Pancreas (tissue), 10 donors: ENCODE results near the gene CCBE1. TPM values are rescaled to one million over a fixed set of nuclear protein-coding genes. Genes with fewer than 3 reads are reported as not detected.

Experiments used
- ATAC-seq, 4 donors: fragments of 200-7000 bp; cut with Tn5 transposase; one replicate each; pipeline versions ENCODE4 v1.8.0 to v1.9.1; 2020; ENCODE audit warnings: mild to moderate bottlenecking in 4 of 4, moderate library complexity in 4 of 4
- DNase-seq, 6 donors: peaks; one replicate each; pipeline ENCODE4 v3.0.0-alpha.2; 2020
- FAIRE-seq: peaks from 2 replicates; lab custom pipeline; 2012; peaks lifted over from hg19 to GRCh38; lab: Jason Lieb, UNC
- H3K27ac ChIP-seq, 4 donors: fragments of 200-600 bp; sonication (generic); 1 replicate in 3 of 4; 2 replicates in 1 of 4; pipeline versions ENCODE4 v1.5.0 to v1.8.0; 2020
- H3K27me3 ChIP-seq, 4 donors: fragments of 200-600 bp; one replicate each; pipeline ENCODE4 v1.8.0; 2021
- H3K36me3 ChIP-seq, 3 donors: fragments of 200-600 bp; sonication (generic) in 1 of 3; one replicate each; pipeline versions ENCODE4 v1.5.0 to v1.8.0; 2020 to 2021
- H3K4me1 ChIP-seq, 3 donors: fragments of 200-600 bp; one replicate each; pipeline ENCODE4 v1.8.0; 2021
- H3K4me3 ChIP-seq, 4 donors: fragments of 200-600 bp; sonication (generic) in 2 of 4; one replicate each; pipeline versions ENCODE4 v1.5.0 to v1.8.0; 2020 to 2021
- H3K9me3 ChIP-seq, 4 donors: fragments of 200-600 bp; one replicate each; pipeline ENCODE4 v1.8.0; 2021
- WGBS, 2 donors: extraction: QIAGEN DNeasy Blood & Tissue Kit; methylation state at CpG; one replicate each; pipeline ENCODE4 v1.1.7; 2013; 5-methylcytosine and 5-hydroxymethylcytosine counted together
- intact Hi-C, 3 donors: fragments of 100-400 bp; cut with DNase I; formaldehyde crosslinking; loops; one replicate each; pipeline versions ENCODE4 v1.11.1 to v1.14.2; 2022
- polyA plus RNA-seq, 2 donors: library from polyadenylated mRNA; stranded (reverse); fragments of 200-250 nt; gene quantifications; one replicate each; pipeline ENCODE4 v1.2.3, GENCODE V29; 2013
- total RNA-seq, 6 donors: library from RNA; stranded (reverse); fragmentation: NEBNext Ultra II Directional in 4 of 6; extraction: Animal tissue kit (Norgen Biotek cat#: 25700) in 4 of 6; gene quantifications; one replicate each; pipeline versions ENCODE4 v1.2.1 to v1.2.4, GENCODE V29; 2021 to 2023
- TF ChIP-seq, protein P1 (sequence below), 4 donors: fragments of 200-600 bp; sonication (generic) in 3 of 4; IDR thresholded peaks; one replicate each; pipeline versions ENCODE4 v1.5.0 to v1.8.0; 2021; ENCODE audit warnings: antibody characterized with exemption in 4 of 4
- donor health status: healthy with polysubstance abuse.
- donor health status: DM: no; HTN: no; CAD: no; lungs with moderate emphysema.
- donor health status: DM: no; HTN: no; CAD: no.
- donor health status: control.
- donor health status: control.
- donor health status: Bipolar disorder and iron deficiency.
- donor health status: DM: yes; HTN: yes; CAD: no.
- donor health status: DM: no; HTN: no; CAD: no.
- donor health status: DM: no; HTN: no; CAD: no.
- donor health status: DM: yes; HTN: yes; CAD: no.

CCBE1 gene
- total and polyA plus RNA-seq, 8 donors = 0.08 to 1.5 (median 0.59) TPM

DNA sequence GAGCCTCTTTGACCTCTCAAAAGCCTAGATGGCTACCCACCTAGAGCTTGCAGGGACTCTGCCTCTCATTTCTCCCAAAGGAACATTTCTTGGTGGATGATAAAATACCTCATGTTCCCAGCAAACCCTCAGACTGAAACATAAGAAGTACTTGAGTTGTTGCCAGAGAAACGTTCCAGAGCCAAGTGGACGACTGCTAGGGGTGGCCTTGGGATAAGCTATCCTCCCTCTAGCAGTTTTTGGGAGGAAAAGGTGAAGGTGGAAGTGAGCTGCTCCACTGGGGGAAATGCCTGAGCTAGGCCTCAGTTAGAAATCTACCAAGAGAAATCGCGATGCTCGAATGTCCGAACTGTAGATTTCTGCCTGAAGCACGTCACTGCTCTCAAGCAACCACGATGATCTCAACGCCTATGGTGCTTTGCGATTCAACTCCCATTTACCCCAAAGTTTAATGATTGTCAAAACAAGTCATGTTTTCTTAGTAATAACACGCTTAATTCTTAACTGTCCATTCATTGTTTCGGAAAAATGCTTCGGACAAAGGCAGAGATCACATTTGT, 91.5 kb downstream of the CCBE1 start:
- Histone ChIP-seq H3K27ac (no peak overlapping the region), H3K27me3 (no peaks in the 10 kb centered on the region), H3K36me3 (no peaks in the 10 kb centered on the region), H3K9me3 (no peaks in the 10 kb centered on the region), H3K4me1 (no peaks in the 10 kb centered on the region), H3K4me3 (no peak overlapping the region)
- TF ChIP-seq, protein P1, sequence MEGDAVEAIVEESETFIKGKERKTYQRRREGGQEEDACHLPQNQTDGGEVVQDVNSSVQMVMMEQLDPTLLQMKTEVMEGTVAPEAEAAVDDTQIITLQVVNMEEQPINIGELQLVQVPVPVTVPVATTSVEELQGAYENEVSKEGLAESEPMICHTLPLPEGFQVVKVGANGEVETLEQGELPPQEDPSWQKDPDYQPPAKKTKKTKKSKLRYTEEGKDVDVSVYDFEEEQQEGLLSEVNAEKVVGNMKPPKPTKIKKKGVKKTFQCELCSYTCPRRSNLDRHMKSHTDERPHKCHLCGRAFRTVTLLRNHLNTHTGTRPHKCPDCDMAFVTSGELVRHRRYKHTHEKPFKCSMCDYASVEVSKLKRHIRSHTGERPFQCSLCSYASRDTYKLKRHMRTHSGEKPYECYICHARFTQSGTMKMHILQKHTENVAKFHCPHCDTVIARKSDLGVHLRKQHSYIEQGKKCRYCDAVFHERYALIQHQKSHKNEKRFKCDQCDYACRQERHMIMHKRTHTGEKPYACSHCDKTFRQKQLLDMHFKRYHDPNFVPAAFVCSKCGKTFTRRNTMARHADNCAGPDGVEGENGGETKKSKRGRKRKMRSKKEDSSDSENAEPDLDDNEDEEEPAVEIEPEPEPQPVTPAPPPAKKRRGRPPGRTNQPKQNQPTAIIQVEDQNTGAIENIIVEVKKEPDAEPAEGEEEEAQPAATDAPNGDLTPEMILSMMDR (IDR thresholded peaks at IDR 0.05) = no peak
- no peak for ATAC-seq
- DNase-seq = no peak
- no peak for FAIRE-seq
- intact Hi-C loops = no loop called here
- WGBS, 2 donors = 72 to 75% methylated on average over 13 of the region's 13 CpGs

DNA sequence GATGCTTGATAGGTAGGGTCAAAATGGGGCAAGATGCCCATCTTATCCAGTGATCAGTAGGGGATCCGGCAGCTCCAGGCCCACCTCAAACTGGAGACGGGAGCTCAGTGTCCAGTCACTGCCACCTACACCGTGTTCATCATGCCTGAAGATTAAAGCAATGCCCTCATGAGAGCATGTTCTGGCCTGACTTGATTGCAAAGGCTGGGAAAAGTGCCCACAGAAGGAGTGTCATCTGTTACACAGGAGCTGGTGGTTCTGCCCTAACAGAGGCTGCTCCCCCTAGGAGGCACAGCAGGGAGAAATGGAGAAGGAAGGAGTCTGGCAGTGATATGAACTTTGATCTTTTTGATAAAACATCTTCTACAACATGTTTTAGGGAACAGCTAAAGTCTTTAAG, 92.3 kb downstream of the CCBE1 start:
- FAIRE-seq = no peak
- intact Hi-C loops = no loop called here
- WGBS, 2 donors = 86 to 90% methylated on average over 3 of the region's 3 CpGs
- TF ChIP-seq, protein P1 (IDR thresholded peaks at IDR 0.05) = no peak
- no peak for DNase-seq
- Histone ChIP-seq H3K27ac (no peak overlapping the region), H3K4me1 (no peaks in the 10 kb centered on the region), H3K36me3 (no peaks in the 10 kb centered on the region), H3K4me3 (no peak overlapping the region), H3K27me3 (no peaks in the 10 kb centered on the region), H3K9me3 (no peaks in the 10 kb centered on the region)
- ATAC-seq = no peak

DNA sequence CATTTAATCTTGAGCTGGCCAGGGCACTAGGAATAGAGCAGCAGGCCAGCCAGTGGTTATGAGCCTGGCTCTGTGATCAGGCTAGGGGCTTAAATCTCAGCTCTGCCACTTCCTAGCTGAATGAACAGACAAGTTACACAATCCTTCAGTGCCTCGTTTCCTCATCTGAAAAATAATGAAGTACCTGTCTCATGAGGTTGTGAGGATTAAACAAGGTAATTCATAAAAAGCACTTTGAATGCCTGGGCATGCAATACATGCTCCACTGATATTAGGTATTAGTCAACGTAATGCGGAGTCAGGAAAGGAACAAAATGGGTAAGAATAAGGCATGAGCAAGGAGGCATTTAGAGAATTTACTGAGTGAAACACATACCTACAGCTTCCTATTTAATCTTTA, 100.2 kb downstream of the CCBE1 start:
- no peaks in the 10 kb centered on the region for H3K4me1 ChIP-seq
- no peak for DNase-seq
- TF ChIP-seq, protein P1 (IDR thresholded peaks at IDR 0.05) = no peak
- no peaks in the 10 kb centered on the region for H3K36me3 ChIP-seq
- FAIRE-seq = no peak
- no peak for ATAC-seq
- H3K4me3 ChIP-seq = no peak overlapping the region
- intact Hi-C loops = no loop called here
- no peak overlapping the region for H3K27ac ChIP-seq
- H3K27me3 ChIP-seq = no peaks in the 10 kb centered on the region
- no peaks in the 10 kb centered on the region for H3K9me3 ChIP-seq
- WGBS, 2 donors = 62 to 72% methylated on average over 3 of the region's 3 CpGs

DNA sequence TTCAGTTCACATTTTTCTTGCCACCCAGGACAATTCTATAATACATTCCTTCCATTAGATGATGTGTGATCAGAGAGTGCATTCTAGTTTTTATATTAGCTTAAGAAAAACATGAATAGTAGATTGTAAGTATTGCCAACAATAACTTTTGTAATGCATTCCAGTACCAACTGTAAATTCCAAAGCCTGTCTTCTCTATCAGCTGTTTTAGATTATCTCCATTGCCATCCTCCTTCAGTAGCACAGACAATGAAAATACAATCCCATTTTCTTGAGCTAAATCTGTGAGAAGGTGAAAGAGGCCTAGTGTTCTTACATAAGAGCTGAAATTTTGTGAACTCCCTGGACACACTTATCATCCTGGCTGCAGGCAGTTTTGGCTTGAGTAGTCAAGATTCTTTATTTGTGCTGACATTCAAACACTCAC, 103.9 kb downstream of the CCBE1 start:
- FAIRE-seq = no peak

DNA sequence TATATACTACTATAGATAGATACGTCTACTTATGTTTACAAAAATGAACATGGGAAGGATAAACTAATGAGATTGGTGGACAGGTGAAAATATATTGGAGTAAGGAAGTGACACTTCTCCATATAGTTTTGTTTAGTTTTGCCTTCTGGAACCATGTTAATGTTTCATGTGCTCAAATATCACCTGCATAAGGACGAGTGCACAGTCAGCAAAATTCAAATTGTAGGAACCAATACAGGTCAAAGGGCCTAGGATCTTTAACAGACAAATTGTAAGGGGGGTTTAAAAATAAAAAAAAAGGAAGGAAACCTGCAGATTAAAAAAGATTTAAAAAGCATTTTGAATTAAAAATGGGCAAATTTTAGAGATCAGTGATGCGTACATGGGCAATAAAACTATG, 104.6 kb downstream of the CCBE1 start:
- Histone ChIP-seq H3K27ac (no peak overlapping the region), H3K9me3 (no peaks in the 10 kb centered on the region), H3K4me1 (no peaks in the 10 kb centered on the region), H3K36me3 (no peaks in the 10 kb centered on the region), H3K27me3 (no peaks in the 10 kb centered on the region), H3K4me3 (no peak overlapping the region)
- 83 to 89% methylated on average over 3 of the region's 3 CpGs for WGBS, 2 donors
- no peak for ATAC-seq
- DNase-seq = no peak
- intact Hi-C loops = no loop called here
- FAIRE-seq = no peak
- TF ChIP-seq, protein P1 (IDR thresholded peaks at IDR 0.05) = no peak

More for the DNA sequence above, 103.9 kb downstream of the CCBE1 start:
- TF ChIP-seq, protein P1 (IDR thresholded peaks at IDR 0.05) = no peak
- Histone ChIP-seq H3K27ac (no peak overlapping the region), H3K27me3 (no peaks in the 10 kb centered on the region), H3K4me3 (no peak overlapping the region), H3K36me3 (no peaks in the 10 kb centered on the region), H3K9me3 (no peaks in the 10 kb centered on the region), H3K4me1 (no peaks in the 10 kb centered on the region)
- DNase-seq (no peak), ATAC-seq (no peak)
- intact Hi-C loops = no loop called here
